Effector memory CD4-positive, alpha-beta T cell (primary cell): ENCODE measurements around the gene NEU1.
"Not testable (repeated sequence)": the region's sequence is repeated elsewhere in the genome, so short reads cannot be mapped to it uniquely, and the experiment has no call there.

Source experiments
- DNase-seq, 3 donors: peaks; one replicate each; pipeline ENCODE4 v3.0.0-alpha.2; 2020
- H3K27ac ChIP-seq: 2 replicates; pipeline ENCODE4 v1.7.0; 2013; ENCODE audit warnings: mild to moderate bottlenecking, low read length, moderate library complexity; ENCODE audit not compliant: insufficient read depth, poor library complexity, severe bottlenecking
- H3K27me3 ChIP-seq: replicated peaks from 2 replicates; pipeline ENCODE4 v1.7.0; 2013; ENCODE audit warnings: mild to moderate bottlenecking, low read length; ENCODE audit not compliant: insufficient read depth, control insufficient read depth, poor library complexity, severe bottlenecking
- H3K36me3 ChIP-seq: 2 replicates; pipeline ENCODE4 v1.7.0; 2013; ENCODE audit warnings: mild to moderate bottlenecking, low read length, moderate library complexity; ENCODE audit not compliant: control insufficient read depth, insufficient read depth
- H3K4me1 ChIP-seq: 2 replicates; pipeline ENCODE4 v1.7.0; 2013; ENCODE audit warnings: low read length, mild to moderate bottlenecking; ENCODE audit not compliant: control insufficient read depth, insufficient read depth, poor library complexity, severe bottlenecking
- H3K4me3 ChIP-seq: 2 replicates; pipeline ENCODE4 v1.7.0; 2013; ENCODE audit warnings: low read length, low read depth, mild to moderate bottlenecking; ENCODE audit not compliant: insufficient read depth, poor library complexity, severe bottlenecking
- H3K9me3 ChIP-seq: 2 replicates; pipeline ENCODE4 v1.7.0; 2013; ENCODE audit warnings: mild to moderate bottlenecking, low read length, moderate library complexity; ENCODE audit not compliant: control insufficient read depth

NEU1 gene

GRCh38 chr6:31822036-31822821 is 40.4 kb downstream of the NEU1 start:
- peaks cover 26% of the 10 kb centered on the region for H3K4me1 ChIP-seq
- H3K9me3 ChIP-seq = no peaks in the 10 kb centered on the region
- H3K36me3 ChIP-seq = no peaks in the 10 kb centered on the region
- no peaks in the 10 kb centered on the region for H3K27me3 ChIP-seq
- peak; percentile 46 to 55 (median 53) for DNase-seq
- H3K27ac ChIP-seq = peak overlapping the region; percentile 86
- peak overlapping the region; percentile 73 for H3K4me3 ChIP-seq

GRCh38 chr6:31821301-31822035 is 41.2 kb downstream of the NEU1 start:
- H3K27me3 ChIP-seq = no peaks in the 10 kb centered on the region
- H3K4me3 ChIP-seq = peak overlapping the region; percentile 73
- H3K36me3 ChIP-seq = no peaks in the 10 kb centered on the region
- no peaks in the 10 kb centered on the region for H3K9me3 ChIP-seq
- peaks cover 21% of the 10 kb centered on the region for H3K4me1 ChIP-seq
- DNase-seq = no peak
- peak overlapping the region; percentile 86 for H3K27ac ChIP-seq

- not testable (repeated sequence) for H3K27ac ChIP-seq
- H3K4me1 ChIP-seq = peaks cover 22% of the 10 kb centered on the region
Measured at GRCh38 chr6:31820399-31820798, 42.2 kb downstream of the NEU1 start.

GRCh38 chr6:31819871-31820299 is 42.7 kb downstream of the NEU1 start:
- Histone ChIP-seq H3K36me3 (no peaks in the 10 kb centered on the region), H3K9me3 (no peaks in the 10 kb centered on the region), H3K4me1 (peaks cover 24% of the 10 kb centered on the region), H3K27ac (no peak overlapping the region), H3K4me3 (no peak overlapping the region), H3K27me3 (no peaks in the 10 kb centered on the region)
- no peak for DNase-seq

More at GRCh38 chr6:31820399-31820798, 42.2 kb downstream of the NEU1 start:
- not testable (repeated sequence) for H3K36me3 ChIP-seq, H3K9me3 ChIP-seq, H3K4me3 ChIP-seq, H3K27me3 ChIP-seq, DNase-seq

GRCh38 chr6:31817929-31818511 is 44.6 kb downstream of the NEU1 start:
- DNase-seq, H3K9me3 ChIP-seq, H3K27me3 ChIP-seq, H3K36me3 ChIP-seq: not testable (repeated sequence)
- H3K27ac ChIP-seq = peak overlapping the region; percentile 65
- H3K4me3 ChIP-seq = peak overlapping the region; percentile 42
- peaks cover 33% of the 10 kb centered on the region for H3K4me1 ChIP-seq

GRCh38 chr6:31817133-31817928 is 45.3 kb downstream of the NEU1 start:
- DNase-seq = peak in 1 of 3 donors; percentile 20
- not testable (repeated sequence) for H3K36me3 ChIP-seq, H3K9me3 ChIP-seq, H3K27me3 ChIP-seq
- peak overlapping the region; percentile 65 for H3K27ac ChIP-seq
- H3K4me1 ChIP-seq = peaks cover 31% of the 10 kb centered on the region
- peak overlapping the region; percentile 42 for H3K4me3 ChIP-seq

- H3K27me3 ChIP-seq = no peaks in the 10 kb centered on the region
- peaks cover 12% of the 10 kb centered on the region for H3K36me3 ChIP-seq
- peaks cover 23% of the 10 kb centered on the region for H3K4me1 ChIP-seq
- H3K27ac ChIP-seq = peak within 1 kb of the TSS; percentile 81
- DNase-seq = peak; percentile 50 to 72 (median 52)
- H3K4me3 ChIP-seq = peak within 1 kb of the TSS; percentile 92
- no peaks in the 10 kb centered on the region for H3K9me3 ChIP-seq
Measured at GRCh38 chr6:31815025-31815838, 47.4 kb downstream of the NEU1 start, which contains the start of the genes HSPA1A and HSPA1L. Gene HSPA1A, plus strand, starts transcription at chr6:31815543. Its CDS starts 214 bp downstream, at chr6:31815757. Gene HSPA1L, minus strand, starts transcription at chr6:31815283. Its CDS starts 3,311 bp downstream, at chr6:31811972.

- Histone ChIP-seq H3K36me3 (peaks cover 12% of the 10 kb centered on the region), H3K27ac (peak overlapping the region; percentile 81), H3K4me3 (peak overlapping the region; percentile 92), H3K9me3 (no peaks in the 10 kb centered on the region), H3K4me1 (peaks cover 23% of the 10 kb centered on the region), H3K27me3 (no peaks in the 10 kb centered on the region)
- peak; percentile 59 to 78 (median 59) for DNase-seq
Measured at GRCh38 chr6:31814677-31815024, 48.0 kb downstream of the NEU1 start.

GRCh38 chr6:31813465-31813849 is 49.2 kb downstream of the NEU1 start:
- peaks cover 17% of the 10 kb centered on the region for H3K4me1 ChIP-seq
- no peak for DNase-seq
- peak overlapping the region; percentile 25 for H3K4me3 ChIP-seq
- peak overlapping the region; percentile 49 for H3K27ac ChIP-seq
- no peaks in the 10 kb centered on the region for H3K27me3 ChIP-seq
- peaks cover 12% of the 10 kb centered on the region for H3K36me3 ChIP-seq
- H3K9me3 ChIP-seq = no peaks in the 10 kb centered on the region
